A549 (cell line): ENCODE data around the gene C2orf69.

Source experiments
- EP300 ChIP-seq, 2 experiments: fragments of >200 bp; sonication (Bioruptor Twin); formaldehyde crosslinking; IDR thresholded peaks; 2 replicates in 1 of 2; 3 replicates in 1 of 2; pipeline ENCODE4 v1.6.1; 2016 to 2017
- MAFK ChIP-seq: fragments of 450-650 bp; IDR thresholded peaks from 2 replicates; pipeline ENCODE4 v1.6.1; 2014; ENCODE audit not compliant: partially characterized antibody
- MYC ChIP-seq: IDR thresholded peaks from 2 replicates; pipeline ENCODE4 v1.6.1; 2012; ENCODE audit warnings: mild to moderate bottlenecking, inconsistent platforms, low read length, improper control_type of control experiment, borderline replicate concordance
- POLR2AphosphoS2 ChIP-seq: conservative IDR thresholded peaks from 2 replicates; pipeline ENCODE4 v1.6.1; 2012; ENCODE audit warnings: low read length, improper control_type of control experiment, inconsistent platforms

DNA sequence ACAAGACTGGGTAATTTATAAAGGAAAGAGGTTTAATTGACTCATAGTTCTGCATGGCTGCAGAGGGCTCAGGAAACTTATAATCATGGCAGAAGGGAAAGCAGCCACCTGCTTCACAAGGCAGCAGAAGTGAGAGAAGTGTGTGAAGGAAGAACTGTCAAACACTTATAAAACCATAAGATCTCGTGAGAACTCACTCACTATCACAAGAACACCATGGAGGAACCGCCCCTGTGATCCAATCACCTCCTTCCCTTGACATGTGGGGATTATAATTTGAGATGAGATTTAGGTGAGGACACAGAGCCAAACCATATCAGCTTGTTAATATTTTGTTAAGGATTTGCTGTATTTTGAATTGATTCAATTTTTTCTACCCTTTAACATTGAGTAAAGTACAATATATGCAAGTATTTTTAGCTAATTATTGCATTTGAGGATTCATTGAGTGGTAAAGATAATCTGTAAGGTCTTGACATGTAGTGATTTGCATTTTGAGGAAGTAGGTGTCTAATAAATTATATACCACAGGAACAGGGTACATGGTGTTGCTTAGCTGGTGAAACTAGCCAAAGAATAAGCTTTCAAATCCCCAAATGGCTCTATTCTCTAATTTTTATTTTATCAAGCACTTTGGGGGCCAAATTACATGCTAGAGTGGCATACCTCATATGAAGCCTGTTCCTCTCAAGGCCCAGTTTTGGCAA is 3.9 kb upstream of the C2orf69 start:
- TF ChIP-seq POLR2AphosphoS2 (no peak), MAFK (no peak), MYC (no peak), EP300 (IDR thresholded peaks at IDR 0.05) (no peak)
